OCI-LY1 (cell line): ENCODE measurements around the gene PGS1.

ENCODE experiments used
- H2AFZ ChIP-seq: fragments of 200-600 bp; sonication (generic), shearing (Covaris generic); 2 replicates; pipeline ENCODE4 v1.6.0; 2014; ENCODE audit warnings: antibody characterized with exemption, mild to moderate bottlenecking, low read length
- H3F3A ChIP-seq: fragments of 200-600 bp; sonication (generic), shearing (Covaris generic); 2 replicates; pipeline ENCODE4 v1.6.0; 2014; ENCODE audit warnings: mild to moderate bottlenecking, antibody characterized with exemption, low read length, moderate library complexity; ENCODE audit not compliant: insufficient read depth
- H3K27ac ChIP-seq: fragments of 200-600 bp; sonication (generic); 2 replicates; pipeline ENCODE4 v1.5.1; 2014; ENCODE audit warnings: low read length, mixed run types, mild to moderate bottlenecking, low read depth; ENCODE audit not compliant: poor library complexity, severe bottlenecking
- H3K27me3 ChIP-seq: fragments of 200-600 bp; sonication (generic); 2 replicates; pipeline ENCODE4 v1.6.0; 2014; ENCODE audit warnings: antibody characterized with exemption, mild to moderate bottlenecking, low read length, moderate library complexity; ENCODE audit not compliant: insufficient read depth
- H3K36me3 ChIP-seq: fragments of 200-600 bp; sonication (generic); 2 replicates; pipeline ENCODE4 v1.6.1; 2014; ENCODE audit warnings: mild to moderate bottlenecking, antibody characterized with exemption, low read length, moderate library complexity, mixed read lengths; ENCODE audit not compliant: insufficient read depth
- H3K4me1 ChIP-seq: fragments of 200-600 bp; sonication (generic); 2 replicates; pipeline ENCODE4 v1.5.1; 2014; ENCODE audit warnings: mild to moderate bottlenecking, low read length, moderate library complexity; ENCODE audit not compliant: insufficient read depth, severe bottlenecking
- H3K4me2 ChIP-seq: fragments of 200-600 bp; sonication (generic), shearing (Covaris generic); 2 replicates; pipeline ENCODE4 v1.6.1; 2014; ENCODE audit warnings: low read length
- H3K4me3 ChIP-seq: fragments of 200-600 bp; sonication (generic); 2 replicates; pipeline ENCODE4 v1.5.1; 2014; ENCODE audit warnings: low read length, low read depth, mild to moderate bottlenecking, mixed read lengths; ENCODE audit not compliant: poor library complexity, severe bottlenecking
- H3K79me2 ChIP-seq: fragments of 200-600 bp; shearing (Covaris generic); 2 replicates; pipeline ENCODE4 v1.6.1; 2016; ENCODE audit warnings: mixed run types, low read length, mixed read lengths; ENCODE audit not compliant: insufficient read depth
- H3K9ac ChIP-seq: fragments of 200-600 bp; sonication (generic), shearing (Covaris generic); 2 replicates; pipeline ENCODE4 v1.6.1; 2014; ENCODE audit warnings: mild to moderate bottlenecking, low read length, mixed read lengths
- H3K9me2 ChIP-seq: fragments of 200-600 bp; sonication (generic), shearing (Covaris generic); 2 replicates; pipeline ENCODE4 v1.6.1; 2014; ENCODE audit warnings: low read depth, mild to moderate bottlenecking, low read length, mixed read lengths
- H3K9me3 ChIP-seq: fragments of 200-600 bp; shearing (Covaris generic); 2 replicates; pipeline ENCODE4 v1.6.1; 2014; ENCODE audit warnings: low read length, mixed read lengths
- H4K20me1 ChIP-seq: fragments of 200-600 bp; sonication (generic), shearing (Covaris generic); 2 replicates; pipeline ENCODE4 v1.6.0; 2016; ENCODE audit warnings: mild to moderate bottlenecking, low read length; ENCODE audit not compliant: insufficient read depth
- CTCF ChIP-seq: fragments of 200-600 bp; sonication (generic), shearing (Covaris generic); IDR thresholded peaks from 2 replicates; pipeline ENCODE4 v1.5.1; 2017; ENCODE audit warnings: mild to moderate bottlenecking, antibody characterized with exemption, low read length, moderate library complexity, mixed read lengths
- EZH2 ChIP-seq: fragments of 200-600 bp; sonication (generic), shearing (Covaris generic); IDR thresholded peaks from 2 replicates; pipeline ENCODE4 v1.8.0; 2017; ENCODE audit warnings: borderline replicate concordance, mixed run types, mild to moderate bottlenecking, antibody characterized with exemption, low read length, moderate library complexity, mixed read lengths

PGS1 gene

GRCh38 chr17:78393575-78393974 is 15.1 kb downstream of the PGS1 start:
- Histone ChIP-seq H3K9me3 (no peaks in the 10 kb centered on the region), H3K27ac (no peak overlapping the region), H3K79me2 (no peaks in the 10 kb centered on the region), H2AFZ (no peak overlapping the region), H3K9me2 (no peaks in the 10 kb centered on the region), H3K36me3 (peaks cover 28% of the 10 kb centered on the region; the same call in 1 of the 2 replicates), H3F3A (no peaks in the 10 kb centered on the region), H3K9ac (no peak overlapping the region), H3K4me1 (peaks cover 3% of the 10 kb centered on the region), H3K27me3 (no peaks in the 10 kb centered on the region), H3K4me2 (no peak overlapping the region), H3K4me3 (no peak overlapping the region), H4K20me1 (no peaks in the 10 kb centered on the region)
- TF ChIP-seq EZH2 (no peak), CTCF (no peak)

- H2AFZ ChIP-seq = no peak overlapping the region
- H3K36me3 ChIP-seq = peaks cover 35% of the 10 kb centered on the region
- no peaks in the 10 kb centered on the region for H3K27me3 ChIP-seq
- H3K27ac ChIP-seq = no peak overlapping the region
- no peaks in the 10 kb centered on the region for H4K20me1 ChIP-seq
- no peak overlapping the region for H3K9ac ChIP-seq
- H3K79me2 ChIP-seq = no peaks in the 10 kb centered on the region
- TF ChIP-seq CTCF = no peak
- TF ChIP-seq EZH2 = no peak
- no peaks in the 10 kb centered on the region for H3K4me1 ChIP-seq
- no peaks in the 10 kb centered on the region for H3F3A ChIP-seq
- no peaks in the 10 kb centered on the region for H3K9me2 ChIP-seq
- H3K4me2 ChIP-seq = no peak overlapping the region
- H3K9me3 ChIP-seq = no peaks in the 10 kb centered on the region
- no peak overlapping the region for H3K4me3 ChIP-seq
These were observed 15.8 kb downstream of the PGS1 start for GRCh38 chr17:78394209-78394608.

- no peak overlapping the region for H3K4me3 ChIP-seq
These were observed 16.7 kb downstream of the PGS1 start for GRCh38 chr17:78395155-78395554.

More at GRCh38 chr17:78395155-78395554, 16.7 kb downstream of the PGS1 start:
- no peak overlapping the region for H3K4me2 ChIP-seq
- no peaks in the 10 kb centered on the region for H3K27me3 ChIP-seq
- no peaks in the 10 kb centered on the region for H3K9me3 ChIP-seq
- H3K4me1 ChIP-seq = no peaks in the 10 kb centered on the region
- H3K36me3 ChIP-seq = peaks cover 44% of the 10 kb centered on the region
- H3K9ac ChIP-seq = no peak overlapping the region
- H3F3A ChIP-seq = no peaks in the 10 kb centered on the region
- no peak for TF ChIP-seq CTCF
- no peak for TF ChIP-seq EZH2
- no peaks in the 10 kb centered on the region for H3K9me2 ChIP-seq
- no peak overlapping the region for H2AFZ ChIP-seq
- no peaks in the 10 kb centered on the region for H3K79me2 ChIP-seq
- H3K27ac ChIP-seq = no peak overlapping the region
- no peaks in the 10 kb centered on the region for H4K20me1 ChIP-seq
